CD14-positive monocyte (primary cell): ENCODE results near the gene RPS6KB2. TPM values are rescaled to one million over a fixed set of nuclear protein-coding genes. Genes with fewer than 3 reads are reported as not detected.

Experiments used
- DNase-seq, 3 donors: peaks; one replicate each; pipeline ENCODE4 v3.0.0-alpha.2; 2011 to 2022
- H2AFZ ChIP-seq: 2 replicates; pipeline ENCODE4 v1.6.0; 2012; ENCODE audit warnings: mild to moderate bottlenecking, low read depth, low read length, inconsistent platforms; ENCODE audit not compliant: insufficient read depth, poor library complexity, severe bottlenecking
- H3K27ac ChIP-seq, 2 donors: 1 replicate in 1 of 2; 2 replicates in 1 of 2; pipeline ENCODE4 v1.5.1; 2012 to 2013; ENCODE audit warnings: low read length in 2 of 2, control low read depth in 1 of 2, inconsistent platforms in 1 of 2, low read depth in 1 of 2, mild to moderate bottlenecking in 1 of 2
- H3K27me3 ChIP-seq, 2 donors: one replicate each; pipeline versions ENCODE4 v1.6.0 to v1.6.1; 2011 to 2013; ENCODE audit warnings: low read length in 2 of 2; ENCODE audit not compliant: control insufficient read depth in 2 of 2, insufficient read depth in 2 of 2
- H3K36me3 ChIP-seq, 2 donors: replicated peaks in 1 of 2; 1 replicate in 1 of 2; 2 replicates in 1 of 2; pipeline versions ENCODE4 v1.5.1 to v1.6.1; 2012 to 2013; ENCODE audit warnings: low read length in 2 of 2, control low read depth in 1 of 2, inconsistent platforms in 1 of 2, mild to moderate bottlenecking in 1 of 2; ENCODE audit not compliant: insufficient read depth in 2 of 2, control insufficient read depth in 1 of 2
- H3K4me1 ChIP-seq, 2 donors: 1 replicate in 1 of 2; 2 replicates in 1 of 2; pipeline versions ENCODE4 v1.5.1 to v1.6.1; 2012 to 2013; ENCODE audit warnings: low read length in 2 of 2, control low read depth in 1 of 2, inconsistent platforms in 1 of 2, mild to moderate bottlenecking in 1 of 2, moderate library complexity in 1 of 2; ENCODE audit not compliant: insufficient read depth in 2 of 2, control insufficient read depth in 1 of 2
- H3K4me2 ChIP-seq: replicated peaks from 2 replicates; pipeline ENCODE3; 2012; ENCODE audit warnings: low read length, moderate library complexity, mild to moderate bottlenecking; ENCODE audit not compliant: poor library complexity, severe bottlenecking; ENCODE audit errors: extremely low read depth
- H3K4me3 ChIP-seq, 3 experiments: fragments of 200-600 bp in 1 of 3; sonication (generic) in 1 of 3; replicated peaks in 1 of 3; 1 replicate in 2 of 3; 2 replicates in 1 of 3; pipeline ENCODE4 v1.5.1; 2011 to 2013; ENCODE audit warnings: low read length in 3 of 3, mild to moderate bottlenecking in 3 of 3, control low read depth in 2 of 3, low read depth in 2 of 3, inconsistent platforms in 1 of 3, moderate library complexity in 1 of 3
- H3K79me2 ChIP-seq: 2 replicates; pipeline ENCODE4 v1.6.0; 2012; ENCODE audit warnings: mild to moderate bottlenecking, control low read depth, inconsistent platforms, low read length, moderate library complexity; ENCODE audit not compliant: insufficient read depth
- H3K9ac ChIP-seq: 2 replicates; pipeline ENCODE4 v1.6.0; 2017; ENCODE audit warnings: low read length, mild to moderate bottlenecking; ENCODE audit not compliant: insufficient read depth, poor library complexity, severe bottlenecking
- H3K9me3 ChIP-seq, 2 donors: replicated peaks in 1 of 2; 1 replicate in 1 of 2; 2 replicates in 1 of 2; pipeline versions ENCODE4 v1.5.1 to v1.6.1; 2012 to 2013; ENCODE audit warnings: low read length in 2 of 2, control low read depth in 1 of 2; ENCODE audit not compliant: control insufficient read depth in 1 of 2, insufficient read depth in 1 of 2
- H4K20me1 ChIP-seq: 2 replicates; pipeline ENCODE4 v1.6.0; 2012; ENCODE audit warnings: mild to moderate bottlenecking, low read length, control low read depth, moderate library complexity; ENCODE audit not compliant: insufficient read depth
- H3K27ac Mint-ChIP-seq, 7 donors: one replicate each; pipeline ENCODE4 v1.8.0; 2020; ENCODE audit warnings: mild to moderate bottlenecking in 7 of 7, mixed read lengths in 7 of 7, moderate library complexity in 6 of 7, inconsistent platforms in 2 of 7
- H3K27me3 Mint-ChIP-seq, 3 donors: one replicate each; pipeline ENCODE4 v1.8.0; 2021 to 2022; ENCODE audit warnings: low read depth in 3 of 3, mild to moderate bottlenecking in 3 of 3, mixed read lengths in 3 of 3, moderate library complexity in 3 of 3, inconsistent platforms in 1 of 3
- H3K36me3 Mint-ChIP-seq, 2 donors: one replicate each; pipeline ENCODE4 v1.8.0; 2020; ENCODE audit warnings: mixed read lengths in 2 of 2, inconsistent platforms in 1 of 2, mild to moderate bottlenecking in 1 of 2
- H3K4me1 Mint-ChIP-seq: one replicate; pipeline ENCODE4 v1.8.0; 2020; ENCODE audit warnings: mild to moderate bottlenecking, mixed read lengths
- H3K4me3 Mint-ChIP-seq, 2 donors: one replicate each; pipeline ENCODE4 v1.8.0; 2020; ENCODE audit warnings: mild to moderate bottlenecking in 2 of 2, mixed read lengths in 2 of 2, moderate library complexity in 1 of 2
- H3K9me3 Mint-ChIP-seq, 7 donors: one replicate each; pipeline ENCODE4 v1.8.0; 2020 to 2022; ENCODE audit warnings: mixed read lengths in 7 of 7, mild to moderate bottlenecking in 6 of 7, moderate library complexity in 6 of 7, inconsistent platforms in 2 of 7
- CTCF ChIP-seq: fragments of 200-600 bp; IDR thresholded peaks from one replicate; pipeline ENCODE4 v1.8.0; 2022; ENCODE audit warnings: antibody characterized with exemption, mild to moderate bottlenecking
- WGBS: methylation state at CpG from one replicate; pipeline ENCODE4 v1.1.5; 2013; ENCODE audit warnings: missing lambda C conversion rate; ENCODE audit not compliant: insufficient coverage; 5-methylcytosine and 5-hydroxymethylcytosine counted together
- intact Hi-C, 2 donors: fragments of 100-400 bp; cut with micrococcal nuclease; formaldehyde crosslinking; loops; one replicate each; pipeline versions ENCODE4 v1.15.0 to v1.15.1; 2023
- polyA plus RNA-seq, 3 donors: library from polyadenylated mRNA; depleted of rRNA in 1 of 3; unstranded in 2 of 3; stranded (reverse) in 1 of 3; fragments of 300-500 nt in 2 of 3; fragments of >200 nt in 1 of 3; fragmentation: Illumina TruSeq in 2 of 3; gene quantifications; 1 replicate in 2 of 3; 2 replicates in 1 of 3; pipeline ENCODE4 v1.2.3, GENCODE V29; 2012 to 2021

RPS6KB2 gene
- polyA plus RNA-seq, 3 donors = 51.6 to 101 (median 53.8) TPM

GRCh38 chr11:67391304-67392182 lies 36.8 kb upstream of the RPS6KB2 start, which contains the start of gene RAD9A:
Gene RAD9A (plus strand): TSS chr11:67391986. CDS start chr11:67392045, 59 bp downstream.
- Histone ChIP-seq H3K27me3 (no peaks in the 10 kb centered on the region), H3K9me3 (no peaks in the 10 kb centered on the region), H2AFZ (peak within 1 kb of the TSS; percentile 96), H3K9ac (peak within 1 kb of the TSS; percentile 80), H3K4me3 (peak within 1 kb of the TSS; percentile 82 to 92 (median 85)), H3K27ac (peak within 1 kb of the TSS; percentile 75 to 89), H3K79me2 (peaks cover 36% of the 10 kb centered on the region), H3K4me2 (peak within 1 kb of the TSS; percentile 86), H4K20me1 (peaks cover 33% of the 10 kb centered on the region), H3K4me1 (peaks cover 25 to 37% of the 10 kb centered on the region in 2 donors), H3K36me3 (peaks cover 9 to 17% of the 10 kb centered on the region in 2 donors)
- TF ChIP-seq CTCF = no peak
- peak; percentile 92 to 95 (median 93) for DNase-seq
- H3K4me3 Mint-ChIP-seq = peak within 1 kb of the TSS; percentile 91 to 98
- peaks cover 0 to 8% (median 1%) of the 10 kb centered on the region in 3 donors for H3K27me3 Mint-ChIP-seq
- peaks cover 41% of the 10 kb centered on the region for H3K4me1 Mint-ChIP-seq
- H3K27ac Mint-ChIP-seq = peak within 1 kb of the TSS; percentile 85 to 92 (median 88)
- WGBS = 0% methylated on average over 68 of the region's 75 CpGs
- H3K9me3 Mint-ChIP-seq = peaks cover 0 to 1% (median 0%) of the 10 kb centered on the region in 7 donors
- intact Hi-C loops = loop anchor here in 1 of 2 donors (5.0 to 10.0 kb wide), 2 partner anchors 36 to 547 kb away; partner anchors contain the start of genes RCE1 and RPS6KB2
- H3K36me3 Mint-ChIP-seq = peaks cover 10 to 15% of the 10 kb centered on the region in 2 donors

GRCh38 chr11:67392183-67392715 lies 36.0 kb upstream of the RPS6KB2 start:
- Mint-ChIP-seq H3K4me1 (peaks cover 38% of the 10 kb centered on the region), H3K9me3 (peaks cover 0 to 1% (median 0%) of the 10 kb centered on the region in 7 donors), H3K27ac (peak overlapping the region in 6 of 7 donors; percentile 1 to 88 (median 78)), H3K4me3 (peak overlapping the region; percentile 91 to 98), H3K36me3 (peaks cover 14 to 15% of the 10 kb centered on the region in 2 donors), H3K27me3 (peaks cover 0 to 8% (median 1%) of the 10 kb centered on the region in 3 donors)
- no peaks in the 10 kb centered on the region for H3K27me3 ChIP-seq
- peaks cover 39% of the 10 kb centered on the region for H3K79me2 ChIP-seq
- intact Hi-C loops = loop anchor here in 1 of 2 donors (5.0 to 10.0 kb wide), 2 partner anchors 35 to 547 kb away; partner anchors contain the start of genes RCE1 and RPS6KB2
- no peak for DNase-seq
- H3K36me3 ChIP-seq = peaks cover 9 to 24% of the 10 kb centered on the region in 2 donors
- H3K9ac ChIP-seq = peak overlapping the region; percentile 80
- peaks cover 19 to 35% of the 10 kb centered on the region in 2 donors for H3K4me1 ChIP-seq
- peak overlapping the region; percentile 10 to 89 for H3K27ac ChIP-seq
- peak overlapping the region; percentile 86 for H3K4me2 ChIP-seq
- TF ChIP-seq CTCF = no peak
- H3K9me3 ChIP-seq = no peaks in the 10 kb centered on the region
- peak overlapping the region; percentile 82 to 92 (median 85) for H3K4me3 ChIP-seq
- H4K20me1 ChIP-seq = peaks cover 40% of the 10 kb centered on the region
- H2AFZ ChIP-seq = peak overlapping the region; percentile 96
- WGBS = 15% methylated on average over 25 of the region's 31 CpGs
